Measurements from ENCODE around the gene DEGS2.

The DEGS2 gene

GRCh38 chr14:100152091-100152490 lies 7.4 kb downstream of the DEGS2 start:
- Histone ChIP-seq H3K4me3 (ENCODE audit: low read length, poor library complexity, severe bottlenecking) (no peak overlapping the region), H3K27me3 (ENCODE audit: insufficient read depth, low read length, poor library complexity, severe bottlenecking) (no peaks in the 10 kb centered on the region), H3K4me2 (ENCODE audit: low read depth, low read length, poor library complexity, severe bottlenecking) (no peak overlapping the region), H3K36me3 (ENCODE audit: insufficient read depth, low read length) (no peaks in the 10 kb centered on the region), H3K9me3 (ENCODE audit: insufficient read depth, low read depth, low read length) (no peaks in the 10 kb centered on the region; the same call in 1 of the 2 replicates), H4K20me1 (ENCODE audit: insufficient read depth, low read length, poor library complexity, severe bottlenecking) (no peaks in the 10 kb centered on the region), H3K9ac (ENCODE audit: low read depth, low read length, poor library complexity, severe bottlenecking) (no peak overlapping the region), H3F3A (ENCODE audit: low read depth) (no peaks in the 10 kb centered on the region), H3K79me2 (ENCODE audit: insufficient read depth, low read length) (no peaks in the 10 kb centered on the region), H2AFZ (ENCODE audit: low read length) (no peak overlapping the region), H3K4me1 (ENCODE audit: insufficient read depth, low read length, poor library complexity, severe bottlenecking) (no peaks in the 10 kb centered on the region), H3K9me2 (replicated peaks; ENCODE audit: low read depth, low read length) (no peaks in the 10 kb centered on the region)
- TF ChIP-seq, protein P1, sequence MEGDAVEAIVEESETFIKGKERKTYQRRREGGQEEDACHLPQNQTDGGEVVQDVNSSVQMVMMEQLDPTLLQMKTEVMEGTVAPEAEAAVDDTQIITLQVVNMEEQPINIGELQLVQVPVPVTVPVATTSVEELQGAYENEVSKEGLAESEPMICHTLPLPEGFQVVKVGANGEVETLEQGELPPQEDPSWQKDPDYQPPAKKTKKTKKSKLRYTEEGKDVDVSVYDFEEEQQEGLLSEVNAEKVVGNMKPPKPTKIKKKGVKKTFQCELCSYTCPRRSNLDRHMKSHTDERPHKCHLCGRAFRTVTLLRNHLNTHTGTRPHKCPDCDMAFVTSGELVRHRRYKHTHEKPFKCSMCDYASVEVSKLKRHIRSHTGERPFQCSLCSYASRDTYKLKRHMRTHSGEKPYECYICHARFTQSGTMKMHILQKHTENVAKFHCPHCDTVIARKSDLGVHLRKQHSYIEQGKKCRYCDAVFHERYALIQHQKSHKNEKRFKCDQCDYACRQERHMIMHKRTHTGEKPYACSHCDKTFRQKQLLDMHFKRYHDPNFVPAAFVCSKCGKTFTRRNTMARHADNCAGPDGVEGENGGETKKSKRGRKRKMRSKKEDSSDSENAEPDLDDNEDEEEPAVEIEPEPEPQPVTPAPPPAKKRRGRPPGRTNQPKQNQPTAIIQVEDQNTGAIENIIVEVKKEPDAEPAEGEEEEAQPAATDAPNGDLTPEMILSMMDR (conservative IDR thresholded peaks at IDR 0.05; ENCODE audit: low read length), result no peak
- TF ChIP-seq EZH2phosphoT487 (IDR thresholded peaks at IDR 0.05; ENCODE audit: borderline replicate concordance), result no peak

DNA sequence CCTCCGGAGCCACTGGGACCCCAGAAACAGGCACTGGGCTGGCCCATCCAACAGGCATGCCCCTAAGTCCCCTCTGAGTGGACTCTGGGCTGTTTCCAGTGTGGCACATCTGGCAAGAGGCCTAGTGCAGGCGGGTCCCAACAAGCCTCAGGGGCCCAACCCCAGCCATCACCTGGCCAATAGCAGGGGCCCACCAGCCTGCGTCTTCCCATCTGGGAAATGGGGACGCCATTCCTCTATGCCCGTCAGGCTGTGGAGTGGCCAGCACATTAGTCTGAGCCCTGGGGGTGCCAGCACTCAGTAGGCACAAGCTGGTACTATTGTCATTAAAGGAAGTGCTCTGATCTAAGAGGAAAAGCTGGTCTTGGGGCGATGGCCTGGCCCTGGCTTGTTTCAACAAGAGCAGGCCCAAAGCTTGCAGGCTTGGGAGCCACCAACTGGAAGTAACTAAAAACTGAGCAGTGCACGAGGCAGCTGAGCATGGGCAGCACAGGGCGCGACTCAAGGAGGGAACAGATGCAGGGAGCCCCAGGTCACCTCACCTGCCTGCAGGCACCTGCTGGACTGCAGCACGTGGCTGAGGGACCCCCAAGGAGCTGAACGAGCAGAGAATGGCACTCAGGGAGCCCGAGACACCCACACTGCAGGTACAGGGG lies 8.4 kb downstream of the DEGS2 start:
- no peaks in the 10 kb centered on the region for H3K36me3 ChIP-seq (ENCODE audit: insufficient read depth, low read length)
- no peak overlapping the region for H3K4me3 ChIP-seq (ENCODE audit: low read length, poor library complexity, severe bottlenecking)
- no peaks in the 10 kb centered on the region for H3K79me2 ChIP-seq (ENCODE audit: insufficient read depth, low read length)
- no peaks in the 10 kb centered on the region; the same call in 1 of the 2 replicates for H3K9me3 ChIP-seq (ENCODE audit: insufficient read depth, low read depth, low read length)
- no peaks in the 10 kb centered on the region for H3K9me2 ChIP-seq (replicated peaks; ENCODE audit: low read depth, low read length)
- H3K4me1 ChIP-seq (ENCODE audit: insufficient read depth, low read length, poor library complexity, severe bottlenecking), result no peaks in the 10 kb centered on the region
- no peaks in the 10 kb centered on the region for H3F3A ChIP-seq (ENCODE audit: low read depth)
- H3K4me2 ChIP-seq (ENCODE audit: low read depth, low read length, poor library complexity, severe bottlenecking), result no peak overlapping the region
- no peak overlapping the region for H3K9ac ChIP-seq (ENCODE audit: low read depth, low read length, poor library complexity, severe bottlenecking)
- no peaks in the 10 kb centered on the region for H4K20me1 ChIP-seq (ENCODE audit: insufficient read depth, low read length, poor library complexity, severe bottlenecking)
- H2AFZ ChIP-seq (ENCODE audit: low read length), result no peak overlapping the region
- no peaks in the 10 kb centered on the region for H3K27me3 ChIP-seq (ENCODE audit: insufficient read depth, low read length, poor library complexity, severe bottlenecking)
- TF ChIP-seq, protein P1 (conservative IDR thresholded peaks at IDR 0.05; ENCODE audit: low read length), result no peak
- TF ChIP-seq EZH2phosphoT487 (IDR thresholded peaks at IDR 0.05; ENCODE audit: borderline replicate concordance), result no peak

DNA sequence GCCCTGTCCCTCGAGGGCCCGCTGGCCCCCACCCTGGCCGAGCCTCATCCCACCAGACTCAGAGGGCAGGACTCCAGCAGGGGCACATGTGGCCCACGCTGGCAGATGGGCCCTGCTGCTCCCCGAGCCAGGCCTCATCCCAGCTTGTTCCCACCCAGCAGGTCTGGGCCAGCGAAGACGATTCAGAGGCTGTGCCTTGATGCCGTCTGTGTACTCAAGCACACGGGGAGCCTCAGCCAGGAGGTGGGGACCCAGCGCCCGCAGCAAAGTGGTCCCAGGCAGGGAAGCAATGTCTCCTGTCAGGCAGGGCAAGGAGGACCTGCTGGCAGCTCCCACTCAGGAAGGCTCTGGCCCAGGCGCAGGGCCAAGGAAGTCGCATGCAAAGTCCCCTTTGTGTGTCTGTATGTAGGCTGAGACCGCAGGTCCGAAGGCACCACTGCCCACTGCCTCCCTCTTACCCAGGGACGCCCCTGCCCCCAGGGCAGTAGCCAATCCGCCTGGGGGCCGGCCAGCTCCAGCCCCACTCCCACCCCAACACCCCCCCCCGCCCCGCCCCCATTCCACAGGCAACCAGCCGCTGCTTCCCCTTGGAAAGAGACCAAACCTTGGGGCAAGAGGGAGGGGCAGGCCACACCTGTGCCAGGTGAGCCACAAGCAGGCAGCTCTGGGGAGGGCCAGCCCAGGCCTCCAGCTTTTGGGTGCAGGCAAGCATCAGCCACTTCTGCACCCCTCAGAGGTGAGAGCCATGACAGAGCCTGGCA lies 9.4 kb downstream of the DEGS2 start:
- Histone ChIP-seq H3F3A (ENCODE audit: low read depth) (no peaks in the 10 kb centered on the region), H3K4me2 (ENCODE audit: low read depth, low read length, poor library complexity, severe bottlenecking) (no peak overlapping the region), H3K9ac (ENCODE audit: low read depth, low read length, poor library complexity, severe bottlenecking) (no peak overlapping the region), H4K20me1 (ENCODE audit: insufficient read depth, low read length, poor library complexity, severe bottlenecking) (no peaks in the 10 kb centered on the region), H2AFZ (ENCODE audit: low read length) (no peak overlapping the region), H3K79me2 (ENCODE audit: insufficient read depth, low read length) (no peaks in the 10 kb centered on the region), H3K9me3 (ENCODE audit: insufficient read depth, low read depth, low read length) (no peaks in the 10 kb centered on the region; the same call in 1 of the 2 replicates), H3K9me2 (replicated peaks; ENCODE audit: low read depth, low read length) (no peaks in the 10 kb centered on the region), H3K4me3 (ENCODE audit: low read length, poor library complexity, severe bottlenecking) (no peak overlapping the region), H3K36me3 (ENCODE audit: insufficient read depth, low read length) (no peaks in the 10 kb centered on the region), H3K4me1 (ENCODE audit: insufficient read depth, low read length, poor library complexity, severe bottlenecking) (no peaks in the 10 kb centered on the region), H3K27me3 (ENCODE audit: insufficient read depth, low read length, poor library complexity, severe bottlenecking) (no peaks in the 10 kb centered on the region)
- TF ChIP-seq, protein P1 (conservative IDR thresholded peaks at IDR 0.05; ENCODE audit: low read length), result no peak
- no peak for TF ChIP-seq EZH2phosphoT487 (IDR thresholded peaks at IDR 0.05; ENCODE audit: borderline replicate concordance)
